SH-SY5Y (cell line): Measurements from ENCODE around the gene OR12D1.

Source experiments
- GATA2 ChIP-seq: IDR thresholded peaks from 2 replicates; pipeline ENCODE4 v1.6.1; 2011; ENCODE audit warnings: mild to moderate bottlenecking, low read depth, low read length
- GATA3 ChIP-seq: IDR thresholded peaks from 2 replicates; pipeline ENCODE4 v1.6.1; 2011; ENCODE audit warnings: low read depth, mild to moderate bottlenecking, low read length, moderate library complexity

Gene OR12D1

GRCh38 chr6:29414588-29414987 is at the start of gene OR12D1:
Gene OR12D1, plus strand, starts transcription at chr6:29414928.
- no peak for TF ChIP-seq GATA2

- TF ChIP-seq GATA2 (no peak), GATA3 (no peak)
Measured at GRCh38 chr6:29368765-29369164, 46.0 kb upstream of the OR12D1 start, which contains the start of gene OR5V1. Gene OR5V1, minus strand, starts transcription at chr6:29368865. Its CDS starts 12,670 bp downstream, at chr6:29356195.

- TF ChIP-seq GATA2 (no peak), GATA3 (no peak)
Measured at GRCh38 chr6:29375191-29375590, 39.5 kb upstream of the OR12D1 start, which contains the start of gene OR12D3. Gene OR12D3, minus strand, starts transcription at chr6:29375291. Its CDS starts 4 bp downstream, at chr6:29375287.

GRCh38 chr6:29376003-29376402 is 38.7 kb upstream of the OR12D1 start:
- no peak for TF ChIP-seq GATA3
- TF ChIP-seq GATA2, result no peak

- no peak for TF ChIP-seq GATA2
Measured at GRCh38 chr6:29388533-29388932, 26.2 kb upstream of the OR12D1 start.

- no peak for TF ChIP-seq GATA3
- no peak for TF ChIP-seq GATA2
Measured at GRCh38 chr6:29395331-29395730, 19.4 kb upstream of the OR12D1 start, which contains the start of gene OR12D2. Gene OR12D2, plus strand, starts transcription at chr6:29395631. Its CDS starts 1,069 bp downstream, at chr6:29396700.

GRCh38 chr6:29399525-29399924 is 15.2 kb upstream of the OR12D1 start:
- TF ChIP-seq GATA2 (no peak), GATA3 (no peak)

GRCh38 chr6:29403801-29404200 is 10.9 kb upstream of the OR12D1 start:
- TF ChIP-seq GATA3, result no peak
- no peak for TF ChIP-seq GATA2

GRCh38 chr6:29419516-29419915 is 4.8 kb downstream of the OR12D1 start:
- no peak for TF ChIP-seq GATA3
- TF ChIP-seq GATA2, result no peak

GRCh38 chr6:29424168-29424567 is 9.4 kb downstream of the OR12D1 start:
- TF ChIP-seq GATA3 (no peak), GATA2 (no peak)

GRCh38 chr6:29424575-29424974 is 9.8 kb downstream of the OR12D1 start:
- TF ChIP-seq GATA2 (no peak), GATA3 (no peak)

- TF ChIP-seq GATA2 (no peak), GATA3 (no peak)
Measured at GRCh38 chr6:29425075-29425474, 10.3 kb downstream of the OR12D1 start.

- TF ChIP-seq GATA2 (no peak), GATA3 (no peak)
Measured at GRCh38 chr6:29426654-29427053, 11.9 kb downstream of the OR12D1 start.

GRCh38 chr6:29439006-29439405 is 24.3 kb downstream of the OR12D1 start, which contains the start of gene OR10C1:
Gene OR10C1, plus strand, starts transcription at chr6:29439306. Its CDS starts 710 bp downstream, at chr6:29440016.
- no peak for TF ChIP-seq GATA3
- no peak for TF ChIP-seq GATA2

- TF ChIP-seq GATA2 (no peak), GATA3 (no peak)
Measured at GRCh38 chr6:29442719-29443118, 28.0 kb downstream of the OR12D1 start.

- TF ChIP-seq GATA2, result no peak
- TF ChIP-seq GATA3, result no peak
Measured at GRCh38 chr6:29447670-29448069, 32.9 kb downstream of the OR12D1 start.
